GM18511 (cell line): ENCODE measurements around the gene NCK2.

Experiments
- ATAC-seq: cut with Tn5 transposase; IDR thresholded peaks from one replicate; pipeline ENCODE4 v1.9.1; 2021; ENCODE audit warnings: mild to moderate bottlenecking, moderate library complexity; ENCODE audit not compliant: unreplicated experiment

The NCK2 gene

GRCh38 chr2:105841551-105841950 is 96.8 kb downstream of the NCK2 start:
- no peak for ATAC-seq

- no peak for ATAC-seq
Measured at GRCh38 chr2:105842555-105842954, 97.8 kb downstream of the NCK2 start.

- no peak for ATAC-seq
Measured at GRCh38 chr2:105843476-105844374, 99.0 kb downstream of the NCK2 start.

GRCh38 chr2:105845976-105846375 is 101.3 kb downstream of the NCK2 start:
- no peak for ATAC-seq

- no peak for ATAC-seq
Measured at GRCh38 chr2:105847056-105847455, 102.3 kb downstream of the NCK2 start.

GRCh38 chr2:105848367-105848766 is 103.7 kb downstream of the NCK2 start:
- no peak for ATAC-seq

- no peak for ATAC-seq
Measured at GRCh38 chr2:105849431-105850179, 104.9 kb downstream of the NCK2 start.

GRCh38 chr2:105852066-105852465 is 107.4 kb downstream of the NCK2 start:
- no peak for ATAC-seq

- ATAC-seq = no peak
Measured at GRCh38 chr2:105853354-105854088, 108.8 kb downstream of the NCK2 start.

- ATAC-seq = no peak
Measured at GRCh38 chr2:105854972-105855371, 110.3 kb downstream of the NCK2 start.

- ATAC-seq = no peak
Measured at GRCh38 chr2:105856581-105856980, 111.9 kb downstream of the NCK2 start.

GRCh38 chr2:105857076-105857740 is 112.5 kb downstream of the NCK2 start:
- no peak for ATAC-seq

- peak; percentile 79 for ATAC-seq
Measured at GRCh38 chr2:105858868-105859693, 114.4 kb downstream of the NCK2 start.

GRCh38 chr2:105859694-105859951 is 114.9 kb downstream of the NCK2 start:
- ATAC-seq = no peak

GRCh38 chr2:105860567-105860966 is 115.9 kb downstream of the NCK2 start:
- no peak for ATAC-seq

GRCh38 chr2:105861200-105861599 is 116.5 kb downstream of the NCK2 start:
- no peak for ATAC-seq

- ATAC-seq = no peak
Measured at GRCh38 chr2:105862843-105863242, 118.1 kb downstream of the NCK2 start.

- peak; percentile 71 for ATAC-seq
Measured at GRCh38 chr2:105864262-105864661, 119.5 kb downstream of the NCK2 start.

- no peak for ATAC-seq
Measured at GRCh38 chr2:105865222-105865913, 120.7 kb downstream of the NCK2 start.
